Fibroblast of skin of right quadriceps (primary cell): ENCODE measurements around the gene FCHSD2.
"Not testable (repeated sequence)": the region's sequence is repeated elsewhere in the genome, so short reads cannot be mapped to it uniquely, and the experiment has no call there.

Experiments used
- DNase-seq: peaks from one replicate; pipeline ENCODE4 v3.0.0-alpha.2; 2013

FCHSD2 gene

DNA sequence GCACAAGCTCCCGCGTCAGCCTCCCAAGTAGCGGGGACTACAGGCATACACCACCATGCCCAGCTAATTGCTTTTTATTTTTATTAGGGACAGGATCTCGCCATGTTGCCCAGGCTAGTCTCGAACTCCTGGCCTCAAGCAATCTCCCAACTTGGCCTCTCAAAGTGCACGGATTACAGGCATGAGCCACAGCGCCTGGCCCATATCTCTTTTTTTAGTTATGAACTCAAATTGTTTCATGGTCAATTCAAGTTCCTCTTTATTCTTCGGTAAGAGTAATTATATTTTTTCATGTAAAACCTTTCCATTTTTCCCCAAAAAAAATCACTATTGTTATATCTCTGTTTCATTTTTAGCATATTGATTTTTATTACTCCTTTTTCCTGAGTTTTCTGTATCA lies 25.5 kb downstream of the FCHSD2 start:
- no peak for DNase-seq

DNA sequence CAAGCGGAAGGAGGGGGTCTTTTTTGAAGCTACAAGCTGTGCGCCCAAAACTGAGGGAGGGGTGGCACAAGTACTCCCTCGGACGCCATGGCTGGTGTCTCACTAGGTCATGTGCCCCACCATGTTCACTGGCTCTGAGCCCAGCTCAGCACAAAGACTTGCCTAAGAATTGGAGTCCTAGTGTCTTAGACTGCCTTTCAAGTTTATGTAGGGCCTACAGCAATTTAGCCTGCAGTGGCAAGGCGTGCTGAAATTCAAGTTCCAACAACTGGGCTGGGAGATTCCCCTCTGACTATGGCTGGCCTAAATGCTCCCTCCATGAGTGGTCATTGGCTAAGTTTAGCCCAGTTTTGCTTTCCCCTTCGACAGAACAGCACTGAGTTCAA lies 27.3 kb downstream of the FCHSD2 start:
- DNase-seq = no peak

DNA sequence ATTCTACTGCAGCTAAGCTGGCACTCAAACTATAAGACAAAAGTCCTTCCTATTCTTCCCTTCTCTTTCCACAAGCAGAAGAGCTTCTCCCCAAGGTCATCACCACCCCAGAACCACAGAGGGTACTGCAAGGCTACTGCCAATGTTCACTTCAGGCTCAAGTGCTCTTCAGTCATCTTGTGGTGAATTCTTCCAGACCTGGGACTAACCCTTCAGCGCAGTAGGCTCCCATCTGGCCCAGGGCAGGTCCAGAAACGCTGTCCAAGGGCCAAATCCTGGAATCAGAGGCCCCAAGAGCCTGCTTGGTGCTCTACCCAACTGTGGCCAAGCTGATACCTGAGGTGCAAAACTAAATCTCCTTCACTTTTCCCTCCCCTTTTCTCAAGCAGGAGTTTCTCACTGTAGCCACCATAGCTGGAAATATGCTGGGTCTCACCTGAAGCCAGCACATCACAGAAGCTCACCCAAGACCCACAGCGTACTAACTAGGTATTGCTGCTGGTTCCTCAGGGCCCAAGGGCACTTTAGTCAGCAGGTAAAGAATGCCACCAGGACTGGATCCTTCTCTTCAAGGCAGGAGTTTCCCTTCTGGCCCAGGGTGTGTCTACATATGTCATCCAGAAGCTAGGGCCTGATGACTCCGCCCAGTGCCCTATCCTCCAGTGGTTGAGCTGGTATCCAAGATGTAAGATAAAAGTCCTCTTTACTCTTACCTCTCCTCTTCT lies 27.8 kb downstream of the FCHSD2 start:
- DNase-seq = no peak

DNA sequence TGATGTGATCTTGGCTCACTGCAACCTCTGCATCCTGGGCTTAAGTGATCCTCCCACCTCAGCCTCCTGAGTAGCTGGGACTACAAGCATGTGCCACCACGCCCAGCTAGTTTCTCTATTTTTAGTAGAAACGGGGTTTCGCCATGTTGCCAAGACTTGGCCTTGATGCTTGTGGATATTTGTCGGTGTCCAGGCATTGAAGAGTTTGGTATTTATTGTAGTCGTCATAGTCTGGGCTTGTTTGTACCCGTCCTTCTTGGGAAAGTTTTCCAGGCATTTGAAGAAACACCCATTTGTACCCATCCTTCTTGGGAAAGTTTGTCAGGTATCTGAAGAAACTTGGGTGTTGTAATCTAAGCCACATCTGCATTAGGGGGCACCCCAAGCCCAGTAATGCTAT lies 28.7 kb downstream of the FCHSD2 start:
- DNase-seq = no peak

DNA sequence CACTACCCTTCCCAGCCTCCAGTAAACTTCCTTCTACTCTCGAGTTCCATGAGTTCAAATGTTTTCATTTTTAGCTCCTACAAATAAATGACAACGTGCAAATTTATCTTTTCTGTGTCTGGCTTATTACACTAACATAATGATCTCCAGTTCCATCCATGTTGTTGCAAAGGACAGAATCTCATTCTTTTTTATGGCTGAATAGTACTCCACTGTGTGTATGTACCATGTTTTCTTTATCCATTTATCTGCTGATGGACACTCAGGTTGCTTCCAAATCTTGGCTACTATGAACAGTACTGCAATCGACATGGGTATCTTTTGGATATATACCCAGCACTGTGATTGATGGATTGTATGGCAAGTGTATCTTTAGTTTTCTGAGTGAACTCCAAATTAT lies 34.5 kb downstream of the FCHSD2 start:
- no peak for DNase-seq

DNA sequence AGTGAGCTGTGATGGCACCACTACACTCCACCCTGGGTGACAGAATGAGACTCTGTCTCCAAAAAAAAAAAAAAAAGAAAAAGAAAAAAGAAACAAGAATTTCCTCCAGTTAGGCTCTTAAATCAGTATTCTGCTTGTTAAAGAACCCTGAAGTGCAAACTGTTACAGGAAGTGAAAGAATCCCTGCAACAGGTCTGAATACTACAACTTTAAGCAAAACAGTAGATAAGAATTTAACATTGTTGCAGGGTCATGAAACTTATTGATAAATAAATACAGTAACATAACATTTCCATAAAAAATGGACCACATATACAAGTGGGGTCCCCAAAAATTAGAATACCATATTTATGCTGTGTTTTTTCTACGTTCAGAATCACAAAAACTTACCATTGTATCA lies 35.8 kb downstream of the FCHSD2 start:
- no peak for DNase-seq

DNA sequence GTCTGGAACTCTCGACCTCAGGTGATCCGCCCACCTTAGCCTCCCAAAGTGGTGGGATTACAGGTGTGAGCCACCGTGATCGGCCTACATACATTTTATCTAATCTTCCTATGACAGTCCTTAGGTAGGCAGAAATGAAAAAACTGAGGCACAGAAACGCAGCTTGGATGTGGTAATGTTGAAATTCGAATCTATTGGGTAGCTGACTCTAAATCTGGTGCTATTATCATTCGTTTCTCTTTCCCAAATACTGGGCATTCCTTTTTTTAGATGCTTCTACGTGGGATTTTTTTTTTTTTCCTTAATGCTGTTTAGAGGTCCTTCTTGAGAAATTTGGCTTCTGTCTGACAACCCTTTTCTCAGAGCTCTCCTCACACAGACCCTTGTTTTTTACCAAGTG lies 41.5 kb downstream of the FCHSD2 start:
- DNase-seq = no peak

DNA sequence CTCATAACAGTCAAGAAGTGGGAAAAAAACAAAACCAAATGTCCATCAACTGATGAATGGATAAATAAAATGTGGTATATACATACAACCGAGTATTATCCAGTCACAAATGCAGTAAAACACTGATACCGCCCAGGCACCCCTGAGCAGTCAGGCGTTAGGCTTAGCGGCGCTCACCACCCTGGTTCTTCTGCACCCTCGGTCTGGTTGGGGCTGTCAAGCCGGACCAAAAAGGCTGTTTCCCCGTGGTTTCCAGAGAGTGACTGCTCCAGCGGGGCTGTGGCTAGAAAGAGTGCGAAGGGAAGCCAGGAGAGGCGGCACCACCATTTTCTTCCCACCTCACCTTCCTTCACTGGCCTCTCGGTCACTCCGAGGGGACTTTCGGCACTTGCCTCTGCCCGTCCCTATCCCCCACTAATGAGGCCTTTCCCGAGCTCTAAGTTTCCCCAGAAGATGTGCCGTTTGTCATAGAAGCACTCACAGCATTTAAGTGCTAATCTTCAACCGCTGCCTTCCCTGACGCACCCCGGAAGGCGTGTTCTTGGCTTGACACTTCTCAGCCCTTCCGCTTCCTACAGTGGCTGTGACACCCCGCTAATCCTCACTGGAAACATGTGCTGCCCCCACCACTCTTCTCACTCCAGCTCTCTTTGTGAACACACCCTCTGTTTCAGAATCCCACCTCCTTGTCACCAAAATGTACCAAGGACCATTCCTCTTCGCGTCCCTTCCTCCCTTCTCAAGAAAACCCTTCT lies 42.4 kb downstream of the FCHSD2 start:
- DNase-seq = no peak

DNA sequence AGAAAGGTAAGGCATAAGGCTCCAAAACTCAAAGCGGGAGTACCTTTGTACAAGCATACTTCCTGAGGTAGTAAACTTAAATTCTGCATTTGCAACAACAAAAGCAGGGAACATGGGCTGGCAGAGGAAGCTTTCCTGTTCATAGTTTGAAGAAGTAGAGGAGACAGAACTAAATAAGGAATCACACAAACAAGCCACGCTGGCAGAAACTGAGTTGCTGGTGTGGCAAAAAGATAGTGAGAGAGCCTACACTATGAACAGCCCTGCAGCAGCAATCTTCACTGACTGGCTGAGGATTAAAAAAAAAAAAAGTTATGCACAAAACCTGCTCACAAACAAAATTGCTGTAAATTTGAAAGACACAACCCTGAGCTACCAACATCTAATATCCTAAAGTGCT lies 46.5 kb downstream of the FCHSD2 start:
- DNase-seq = no peak

DNA sequence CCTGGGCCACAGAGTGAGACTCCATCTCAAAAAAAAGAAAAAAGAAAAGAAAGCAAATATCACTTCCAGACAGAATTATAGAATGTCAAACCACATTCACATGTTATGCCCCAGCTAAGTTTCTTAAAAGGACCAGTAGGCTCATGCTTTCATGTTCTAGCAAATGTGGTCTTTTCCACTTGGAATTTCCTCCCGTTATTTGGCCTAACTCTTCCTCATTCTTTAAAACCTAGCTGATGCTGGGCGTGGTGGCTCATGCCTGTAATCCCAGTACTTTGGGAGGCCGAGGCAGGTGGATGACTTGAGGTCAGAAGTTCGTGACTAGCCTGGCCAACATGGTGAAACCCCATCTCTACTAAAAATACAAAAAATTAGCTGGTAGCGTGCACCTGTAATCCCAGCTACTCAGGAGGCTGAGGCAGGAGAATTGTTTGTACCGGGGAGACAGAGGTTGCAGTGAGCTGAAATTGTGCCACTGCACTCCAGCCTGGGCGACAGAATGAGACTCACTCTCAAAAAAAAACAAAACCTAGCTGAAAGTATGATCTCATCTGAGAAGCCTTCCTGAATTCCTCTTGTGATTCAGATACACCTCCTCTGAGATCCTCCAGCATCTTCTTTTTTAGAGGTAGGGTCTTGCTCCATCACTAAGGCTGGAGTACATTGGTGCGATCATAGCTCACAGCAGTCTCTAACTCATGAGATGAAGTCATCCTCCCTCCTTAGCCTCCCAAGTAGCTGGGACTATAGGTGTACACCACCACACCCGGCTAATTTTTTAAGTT lies 50.4 kb downstream of the FCHSD2 start:
- no peak for DNase-seq

DNA sequence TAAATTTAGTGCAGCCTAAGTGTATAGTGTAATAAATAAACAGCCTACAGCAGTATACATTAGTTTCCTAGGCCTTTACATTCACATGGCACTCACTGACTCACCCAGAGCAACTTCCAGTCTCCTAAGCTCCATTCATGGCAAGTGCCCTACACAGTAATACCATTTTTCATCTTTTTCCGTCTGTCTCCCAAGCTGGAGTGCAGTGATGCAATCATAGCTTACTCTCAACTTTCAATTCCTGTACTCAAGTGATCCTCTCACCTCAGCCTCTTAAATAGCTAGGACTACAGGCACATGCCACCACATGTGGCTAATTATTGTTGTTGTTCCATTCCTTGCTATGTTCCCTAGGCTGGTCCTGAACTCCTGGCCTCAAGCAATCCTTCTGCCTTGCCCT lies 54.4 kb downstream of the FCHSD2 start:
- DNase-seq = peak; percentile 20

DNA sequence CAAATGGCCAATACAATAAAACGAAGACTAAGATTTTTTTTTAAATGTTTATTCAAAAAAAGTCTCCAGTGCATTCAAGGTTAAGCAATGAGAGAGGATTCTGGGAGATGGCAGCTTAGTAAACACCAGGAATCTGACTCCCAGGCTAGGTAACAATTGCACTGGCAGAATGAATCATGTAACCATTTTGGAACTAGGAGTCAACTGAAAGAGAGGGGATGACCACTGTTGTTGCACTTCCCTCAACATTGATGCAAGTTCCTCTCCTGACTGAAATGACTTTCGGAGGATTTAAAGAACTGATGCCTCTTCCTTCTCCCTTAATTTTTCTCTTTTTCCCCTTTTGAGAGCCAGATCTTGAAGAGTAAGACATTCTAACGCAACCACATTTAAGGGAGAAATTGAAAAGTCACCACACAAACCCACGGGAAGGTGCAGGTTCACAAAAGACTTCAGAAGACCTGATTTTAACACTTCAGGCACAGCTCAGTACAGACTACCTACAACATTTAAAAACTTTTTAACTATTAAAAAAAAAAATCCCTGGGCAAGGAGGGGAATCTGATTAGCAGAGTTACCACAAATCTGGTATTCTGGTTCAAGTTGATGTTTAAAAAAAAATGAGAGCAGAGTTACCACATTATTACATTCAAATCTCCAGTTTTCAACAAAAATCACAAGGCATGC lies 56.8 kb downstream of the FCHSD2 start:
- DNase-seq = peak; percentile 7

DNA sequence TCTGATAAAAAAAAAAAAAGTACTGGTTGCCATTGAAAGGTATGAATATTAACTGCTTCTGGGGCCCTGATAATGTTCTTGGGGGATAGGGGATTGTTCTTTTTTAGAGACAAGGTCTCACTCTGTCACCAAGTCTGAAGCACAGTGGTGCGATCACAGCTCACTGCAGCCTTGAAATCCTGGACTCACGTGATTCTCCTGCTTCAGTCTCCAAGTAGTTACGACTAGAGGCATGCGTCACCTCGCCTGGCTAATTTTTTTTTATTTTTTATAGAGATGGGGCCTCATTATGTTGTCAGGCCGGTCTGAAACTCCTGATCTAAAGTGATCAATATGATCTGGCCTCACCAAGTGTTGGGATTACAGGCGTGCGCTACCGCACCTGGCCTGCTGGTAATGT lies 63.5 kb downstream of the FCHSD2 start:
- DNase-seq = no peak

DNA sequence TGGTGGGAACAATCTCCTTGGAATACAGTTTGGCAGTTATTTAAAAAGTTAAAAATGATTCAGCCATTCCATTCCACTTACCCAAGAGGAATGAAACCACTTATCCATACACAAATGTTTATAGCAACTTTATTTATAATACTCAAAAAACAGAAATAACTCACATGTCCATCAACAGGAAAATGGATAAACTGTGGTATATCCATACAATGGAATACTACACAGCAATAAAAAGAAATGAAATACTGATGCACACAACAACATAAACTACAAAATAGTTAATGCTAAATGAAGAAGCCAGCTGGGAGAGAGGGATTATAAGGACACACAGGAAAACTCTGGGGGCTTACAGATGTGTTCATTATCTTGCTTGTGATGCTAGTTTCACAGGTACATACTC lies 64.7 kb downstream of the FCHSD2 start:
- DNase-seq = no peak

DNA sequence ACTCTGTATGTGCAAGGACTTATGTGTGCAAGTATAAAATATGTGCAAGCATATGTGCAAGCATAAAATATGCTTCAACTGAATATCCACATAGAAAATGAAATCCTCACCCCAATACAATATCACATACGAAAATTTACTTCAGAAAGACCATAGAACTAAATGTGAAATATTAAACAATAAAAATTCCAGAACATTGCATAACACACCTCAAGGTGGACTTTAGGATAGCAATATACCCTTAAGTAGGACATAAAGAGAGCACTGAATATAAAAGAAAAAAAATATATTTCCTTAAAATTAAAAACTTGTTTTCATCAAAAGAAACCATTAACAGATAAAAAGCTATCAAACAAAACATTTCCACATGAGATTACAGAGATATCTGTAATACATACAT lies 67.8 kb downstream of the FCHSD2 start:
- DNase-seq = no peak

DNA sequence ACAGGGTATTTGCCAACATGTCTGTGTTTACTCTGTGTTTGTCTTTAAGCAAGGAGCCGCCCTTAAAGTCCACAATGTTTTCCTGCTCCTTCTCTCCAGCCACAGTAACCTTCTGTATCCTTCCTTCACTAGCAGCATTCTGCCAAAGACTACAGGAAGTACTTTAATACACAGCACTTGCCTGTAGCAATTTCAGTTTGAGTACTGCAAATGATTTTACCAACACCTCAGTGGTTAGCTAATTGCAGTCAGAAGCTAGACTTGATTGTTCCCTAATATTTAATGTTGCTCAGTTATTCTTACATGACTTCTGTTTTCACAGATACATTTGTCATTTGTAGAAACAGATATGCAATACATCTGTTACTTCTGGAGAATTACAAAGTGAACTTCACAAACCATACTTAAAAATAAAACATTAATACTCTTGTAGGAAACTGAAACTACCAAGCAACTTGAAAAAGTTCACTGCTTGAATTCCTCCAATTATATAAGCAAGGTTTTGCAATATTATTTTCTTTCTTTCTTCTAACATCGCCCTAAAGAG lies 69.1 kb downstream of the FCHSD2 start:
- DNase-seq = no peak

DNA sequence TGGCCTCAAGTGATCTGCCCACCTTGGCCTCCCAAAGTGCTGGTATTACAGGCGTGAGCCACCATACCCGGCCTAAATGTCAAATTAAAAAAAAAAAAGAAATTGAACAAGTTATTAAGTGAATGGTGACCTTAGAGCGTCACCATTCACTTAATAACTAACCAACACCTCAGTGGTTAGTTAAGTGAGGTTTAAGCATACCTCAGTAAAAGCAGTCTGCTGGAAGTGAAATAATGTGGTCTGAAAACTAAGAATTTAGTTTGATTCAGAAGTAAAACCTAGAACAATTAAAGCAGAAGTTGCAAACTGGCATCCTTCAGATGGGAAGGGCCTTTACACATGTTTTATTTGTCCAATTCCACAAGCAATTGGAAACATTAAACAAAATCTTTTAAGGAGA lies 71.5 kb downstream of the FCHSD2 start:
- DNase-seq = no peak

DNA sequence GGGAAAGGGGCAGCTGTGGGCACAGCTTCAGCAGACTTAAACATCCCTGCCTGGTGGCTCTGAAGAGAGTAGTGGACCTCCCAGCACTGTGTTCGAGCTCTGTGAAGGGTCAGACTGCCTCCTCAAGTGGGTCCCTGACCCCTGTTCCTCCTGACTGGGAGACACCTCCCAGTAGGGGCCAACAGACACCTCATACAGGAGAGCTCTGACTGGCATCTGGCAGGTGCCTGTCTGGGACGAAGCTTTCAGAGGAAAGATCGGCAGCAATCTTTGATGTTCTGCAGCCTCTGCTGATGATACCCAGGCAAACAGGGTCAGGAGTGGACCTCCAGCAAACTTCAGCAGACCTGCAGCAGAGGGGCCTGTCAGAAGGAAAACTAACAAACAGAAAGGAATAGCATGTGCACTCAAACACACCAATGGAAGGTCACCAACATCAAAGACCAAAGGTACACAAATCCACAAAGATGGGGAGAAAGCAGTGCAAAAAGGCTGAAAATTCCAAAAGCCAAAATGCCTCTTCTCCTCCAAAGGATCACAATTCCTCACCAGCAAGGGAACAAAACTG lies 80.2 kb downstream of the FCHSD2 start:
- DNase-seq = not testable (repeated sequence)

DNA sequence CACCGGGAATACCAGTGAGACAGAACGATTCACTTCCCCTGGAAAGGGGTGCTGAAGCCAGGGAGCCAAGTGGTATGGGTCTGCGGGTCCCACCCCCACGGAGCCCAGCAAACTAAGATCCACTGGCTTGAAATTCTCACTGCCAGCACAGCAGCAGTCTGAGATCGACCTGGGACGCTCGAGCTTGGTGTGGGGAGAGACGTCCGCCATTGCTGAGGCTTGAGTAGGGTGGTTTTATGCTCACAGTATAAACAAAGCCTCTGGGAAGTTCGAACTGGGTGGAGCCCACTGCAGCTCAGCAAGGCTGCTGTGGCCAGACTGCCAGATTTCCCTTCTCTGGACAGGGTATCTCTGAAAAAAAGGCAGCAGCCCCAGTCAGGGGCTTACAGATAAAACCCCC lies 80.7 kb downstream of the FCHSD2 start:
- DNase-seq = not testable (repeated sequence)

DNA sequence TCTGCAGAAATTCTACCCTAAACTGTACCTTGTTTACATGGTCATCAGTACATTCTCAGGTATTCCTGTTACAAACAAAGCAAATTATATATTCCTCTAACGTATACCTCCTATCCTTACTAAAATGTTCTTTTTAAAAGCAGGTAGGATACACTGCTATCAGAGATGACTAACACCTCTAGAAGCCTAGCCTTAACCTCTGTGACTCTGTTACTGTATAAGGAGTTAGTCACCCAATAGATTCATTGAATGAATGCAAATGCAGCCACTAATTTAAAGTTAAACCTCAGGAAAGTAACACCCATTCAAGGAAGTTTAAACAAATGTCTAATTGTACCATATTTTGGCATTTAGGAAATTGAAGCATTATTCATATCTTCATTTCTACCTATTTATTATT lies 82.2 kb downstream of the FCHSD2 start:
- DNase-seq = no peak

DNA sequence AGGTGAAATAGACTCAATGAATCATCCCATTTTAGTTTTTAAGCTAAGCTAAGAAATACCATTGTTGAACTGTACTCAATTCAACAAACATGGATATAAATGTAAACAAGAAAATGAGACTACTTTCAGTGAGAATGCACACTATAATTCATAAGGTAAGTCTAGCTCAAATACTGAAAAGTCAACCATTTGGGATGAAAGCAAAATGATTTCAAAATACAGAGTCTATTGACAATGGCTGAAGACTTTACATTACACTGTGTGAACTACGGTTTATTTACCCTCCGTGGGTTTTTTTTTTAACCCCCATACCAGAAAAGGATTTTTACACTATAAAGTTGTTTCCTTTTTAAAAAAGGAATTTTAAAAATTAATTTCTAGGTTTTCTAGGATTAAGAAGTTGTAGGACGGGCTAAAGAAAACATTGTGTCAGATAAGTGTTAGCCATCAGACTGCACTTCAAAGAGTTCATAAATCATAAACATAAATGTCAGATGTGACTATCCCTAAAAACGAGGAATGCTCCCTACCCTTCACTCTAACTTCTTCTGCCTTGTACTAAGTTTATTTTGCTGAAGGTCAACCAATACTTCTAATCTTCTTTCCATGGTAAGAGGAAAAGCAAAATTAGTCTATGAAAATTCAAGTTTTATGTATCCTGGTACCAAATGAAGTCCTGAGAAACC lies 83.0 kb downstream of the FCHSD2 start:
- no peak for DNase-seq
